Brain microvascular endothelial cell (primary cell): ENCODE results near the gene IFITM10.

ENCODE experiments used
- DNase-seq: peaks from one replicate; pipeline ENCODE4 v3.0.0-alpha.2; 2020
- H3K27ac ChIP-seq: fragments of 250-450 bp; sonication (Bioruptor Pico); 2 replicates; pipeline ENCODE4 v1.5.1; 2020; ENCODE audit warnings: mild to moderate bottlenecking, moderate library complexity
- H3K27me3 ChIP-seq: fragments of 250-450 bp; sonication (Bioruptor Pico); replicated peaks from 2 replicates; pipeline ENCODE4 v1.5.1; 2020; ENCODE audit warnings: mild to moderate bottlenecking
- H3K36me3 ChIP-seq: fragments of 250-450 bp; sonication (Bioruptor Pico); replicated peaks from 2 replicates; pipeline ENCODE4 v1.5.1; 2020; ENCODE audit warnings: mild to moderate bottlenecking
- H3K4me3 ChIP-seq: 2 replicates; pipeline ENCODE4 v1.5.1; 2011; ENCODE audit warnings: low read depth, mild to moderate bottlenecking, control low read depth, low read length, moderate library complexity
- CTCF ChIP-seq: IDR thresholded peaks from 2 replicates; pipeline ENCODE4 v1.5.1; 2011; ENCODE audit warnings: low read depth, mild to moderate bottlenecking, moderate library complexity, low read length, control low read depth, inconsistent platforms; ENCODE audit errors: missing control alignments
- in situ Hi-C: cut with HindIII; loops from 2 replicates; pipeline ENCODE4 v1.10.0; 2017; ENCODE audit warnings: low sequenced_read_pairs, low pct_ligation_motif_present

The IFITM10 gene

GRCh38 chr11:1701091-1701807 lies 49.1 kb downstream of the IFITM10 start:
- in situ Hi-C loops, result no loop called here
- H3K4me3 ChIP-seq, result no peak overlapping the region
- TF ChIP-seq CTCF, result no peak

GRCh38 chr11:1699771-1700170 lies 50.6 kb downstream of the IFITM10 start:
- H3K27ac ChIP-seq, result no peak overlapping the region

More at GRCh38 chr11:1701091-1701807, 49.1 kb downstream of the IFITM10 start:
- Histone ChIP-seq H3K27ac (no peak overlapping the region), H3K36me3 (no peaks in the 10 kb centered on the region), H3K27me3 (no peaks in the 10 kb centered on the region)
- DNase-seq, result no peak

GRCh38 chr11:1696608-1697570 lies 53.5 kb downstream of the IFITM10 start, which contains the start of gene KRTAP5-6:
Gene KRTAP5-6 (plus strand): TSS chr11:1697195. CDS start chr11:1697246, 51 bp downstream.
- Histone ChIP-seq H3K4me3 (no peak within 1 kb of the TSS), H3K36me3 (no peaks in the 10 kb centered on the region), H3K27ac (no peak within 1 kb of the TSS), H3K27me3 (no peaks in the 10 kb centered on the region)
- no peak for DNase-seq
- TF ChIP-seq CTCF, result no peak
- in situ Hi-C loops, result no loop called here

More at GRCh38 chr11:1699771-1700170, 50.6 kb downstream of the IFITM10 start:
- in situ Hi-C loops, result no loop called here
- DNase-seq, result no peak
- no peaks in the 10 kb centered on the region for H3K36me3 ChIP-seq
- H3K4me3 ChIP-seq, result no peak overlapping the region
- H3K27me3 ChIP-seq, result no peaks in the 10 kb centered on the region
- TF ChIP-seq CTCF, result no peak

GRCh38 chr11:1695548-1696108 lies 54.8 kb downstream of the IFITM10 start:
- no peak for DNase-seq
- Histone ChIP-seq H3K27me3 (no peaks in the 10 kb centered on the region), H3K4me3 (no peak overlapping the region), H3K36me3 (no peaks in the 10 kb centered on the region), H3K27ac (no peak overlapping the region)
- in situ Hi-C loops, result no loop called here
- TF ChIP-seq CTCF, result no peak

- Histone ChIP-seq H3K27ac (no peak overlapping the region), H3K27me3 (no peaks in the 10 kb centered on the region), H3K4me3 (no peak overlapping the region), H3K36me3 (no peaks in the 10 kb centered on the region)
- in situ Hi-C loops, result no loop called here
- no peak for TF ChIP-seq CTCF
- DNase-seq, result no peak
Observed at GRCh38 chr11:1694846-1695547, 55.4 kb downstream of the IFITM10 start.
